ENCODE measurements around the gene SEMA3G. TPM values are rescaled to one million over a fixed set of nuclear protein-coding genes. Genes with fewer than 3 reads are reported as not detected.

The SEMA3G gene
- total and polyA plus RNA-seq, 8 donors: 5.7 to 36.5 (median 6.9) TPM

- TF ChIP-seq CTCF (IDR thresholded peaks at IDR 0.05): no peak
- Histone ChIP-seq H3K4me1 (peaks cover 0 to 47% of the 10 kb centered on the region in 2 donors), H3K27me3 (no peaks in the 10 kb centered on the region), H3K27ac (peak overlapping the region in 1 of 2 donors; percentile 19), H3K4me3 (no peak overlapping the region), H3K36me3 (no peaks in the 10 kb centered on the region), H3K9me3 (no peaks in the 10 kb centered on the region)
- intact Hi-C loops (cut with DNase I): no loop called here
- ATAC-seq: no peak
- DNase-seq: no peak
These were observed 11.4 kb downstream of the SEMA3G start for GRCh38 chr3:52433328-52433995.

- H3K4me3 ChIP-seq: no peak overlapping the region
- TF ChIP-seq CTCF (IDR thresholded peaks at IDR 0.05): no peak
- intact Hi-C loops (cut with DNase I): no loop called here
- DNase-seq: no peak
- H3K9me3 ChIP-seq: no peaks in the 10 kb centered on the region
- H3K27ac ChIP-seq: peak overlapping the region in 1 of 2 donors; percentile 5
- no peaks in the 10 kb centered on the region for H3K27me3 ChIP-seq
- peaks cover 0 to 42% of the 10 kb centered on the region in 2 donors for H3K4me1 ChIP-seq
- peak; percentile 7 for ATAC-seq
- no peaks in the 10 kb centered on the region for H3K36me3 ChIP-seq
These were observed 12.2 kb downstream of the SEMA3G start for GRCh38 chr3:52432691-52433141.

GRCh38 chr3:52432225-52432624 is 12.7 kb downstream of the SEMA3G start:
- ATAC-seq (no peak), DNase-seq (no peak)
- Histone ChIP-seq H3K27me3 (no peaks in the 10 kb centered on the region), H3K36me3 (no peaks in the 10 kb centered on the region), H3K4me1 (peaks cover 0 to 38% of the 10 kb centered on the region in 2 donors), H3K27ac (peak overlapping the region in 1 of 2 donors; percentile 5), H3K9me3 (no peaks in the 10 kb centered on the region), H3K4me3 (no peak overlapping the region)
- TF ChIP-seq CTCF (IDR thresholded peaks at IDR 0.05): no peak
- intact Hi-C loops (cut with DNase I): no loop called here

- Histone ChIP-seq H3K9me3 (no peaks in the 10 kb centered on the region), H3K27ac (no peak overlapping the region), H3K4me1 (peaks cover 0 to 33% of the 10 kb centered on the region in 2 donors), H3K4me3 (no peak overlapping the region), H3K36me3 (no peaks in the 10 kb centered on the region), H3K27me3 (no peaks in the 10 kb centered on the region)
- intact Hi-C loops (cut with DNase I): no loop called here
- no peak for ATAC-seq
- no peak for TF ChIP-seq CTCF (IDR thresholded peaks at IDR 0.05)
- no peak for DNase-seq
These were observed 13.3 kb downstream of the SEMA3G start for GRCh38 chr3:52431459-52432223.

GRCh38 chr3:52430416-52430810 is 14.5 kb downstream of the SEMA3G start:
- peak overlapping the region; percentile 45 to 59 for H3K27ac ChIP-seq
- no peak for ATAC-seq
- H3K9me3 ChIP-seq: no peaks in the 10 kb centered on the region
- intact Hi-C loops (cut with DNase I): no loop called here
- H3K27me3 ChIP-seq: no peaks in the 10 kb centered on the region
- no peak overlapping the region for H3K4me3 ChIP-seq
- TF ChIP-seq CTCF (IDR thresholded peaks at IDR 0.05): no peak
- DNase-seq: no peak
- H3K4me1 ChIP-seq: peaks cover 0 to 31% of the 10 kb centered on the region in 2 donors
- no peaks in the 10 kb centered on the region for H3K36me3 ChIP-seq

All from left lung (tissue), 10 donors.